NB4 (cell line): ENCODE results near the gene TOM1L2.

Experiments used
- MYC ChIP-seq: IDR thresholded peaks from 2 replicates; pipeline ENCODE4 v1.6.1; 2011; ENCODE audit warnings: low read depth, low read length
- POLR2A ChIP-seq: IDR thresholded peaks from 2 replicates; pipeline ENCODE4 v1.6.1; 2011; ENCODE audit warnings: mild to moderate bottlenecking; ENCODE audit not compliant: insufficient read length; ENCODE audit errors: extremely low read depth
- TF ChIP-seq, protein P1 (sequence below): IDR thresholded peaks from one replicate; pipeline ENCODE4 v1.5.1; 2012; ENCODE audit warnings: low read depth, low read length

DNA sequence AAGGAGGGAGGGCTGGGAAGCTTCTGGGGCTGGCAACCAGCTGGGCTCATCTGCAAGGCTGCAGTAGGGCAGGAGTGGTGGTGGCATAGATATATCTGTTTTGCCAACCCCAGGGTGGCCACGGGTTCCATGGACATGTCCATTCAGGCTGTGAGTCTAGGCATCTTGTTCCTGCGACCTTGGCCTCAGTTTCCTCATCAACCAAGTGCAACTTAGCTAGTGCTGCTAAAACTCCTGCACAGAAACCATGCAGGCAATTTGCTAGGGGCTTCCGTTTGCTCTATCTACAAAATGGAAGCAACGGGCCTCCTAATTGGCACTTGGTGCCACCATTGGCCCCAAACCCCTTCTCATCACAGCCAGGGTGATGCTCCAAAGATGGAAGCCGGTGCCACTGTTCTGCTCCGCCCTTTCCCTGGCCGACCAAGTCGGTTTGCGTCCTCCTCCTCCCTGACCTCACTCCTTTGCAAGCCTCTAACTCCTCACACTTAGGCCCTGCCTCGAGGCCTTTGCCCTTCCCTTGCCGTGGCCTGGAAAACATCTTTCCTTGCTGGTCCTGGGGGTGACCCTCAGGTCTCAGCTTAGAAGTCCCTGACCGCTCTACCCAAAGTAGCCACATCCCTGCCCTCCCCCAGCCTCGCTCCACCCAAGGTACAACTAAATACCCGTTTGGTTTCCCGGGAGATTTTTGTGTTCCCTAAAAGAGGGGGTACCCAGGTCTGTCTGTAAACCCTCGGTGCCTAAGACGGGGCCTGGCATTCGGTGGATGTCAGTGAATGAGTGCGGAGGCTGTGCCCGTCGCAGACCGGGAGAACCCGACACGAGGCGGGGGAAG, 136.6 kb downstream of the TOM1L2 start:
- TF ChIP-seq, protein P1, sequence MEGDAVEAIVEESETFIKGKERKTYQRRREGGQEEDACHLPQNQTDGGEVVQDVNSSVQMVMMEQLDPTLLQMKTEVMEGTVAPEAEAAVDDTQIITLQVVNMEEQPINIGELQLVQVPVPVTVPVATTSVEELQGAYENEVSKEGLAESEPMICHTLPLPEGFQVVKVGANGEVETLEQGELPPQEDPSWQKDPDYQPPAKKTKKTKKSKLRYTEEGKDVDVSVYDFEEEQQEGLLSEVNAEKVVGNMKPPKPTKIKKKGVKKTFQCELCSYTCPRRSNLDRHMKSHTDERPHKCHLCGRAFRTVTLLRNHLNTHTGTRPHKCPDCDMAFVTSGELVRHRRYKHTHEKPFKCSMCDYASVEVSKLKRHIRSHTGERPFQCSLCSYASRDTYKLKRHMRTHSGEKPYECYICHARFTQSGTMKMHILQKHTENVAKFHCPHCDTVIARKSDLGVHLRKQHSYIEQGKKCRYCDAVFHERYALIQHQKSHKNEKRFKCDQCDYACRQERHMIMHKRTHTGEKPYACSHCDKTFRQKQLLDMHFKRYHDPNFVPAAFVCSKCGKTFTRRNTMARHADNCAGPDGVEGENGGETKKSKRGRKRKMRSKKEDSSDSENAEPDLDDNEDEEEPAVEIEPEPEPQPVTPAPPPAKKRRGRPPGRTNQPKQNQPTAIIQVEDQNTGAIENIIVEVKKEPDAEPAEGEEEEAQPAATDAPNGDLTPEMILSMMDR = no peak
- TF ChIP-seq POLR2A (no peak), MYC (no peak)
